SIG-M5 treated with dmso at 0.1 percent for 504 hours (cell line): ENCODE measurements around the gene TRIM24.
"Not testable (repeated sequence)": the region's sequence is repeated elsewhere in the genome, so short reads cannot be mapped to it uniquely, and the experiment has no call there.

Experiments
- DNase-seq: peaks from one replicate; lab custom pipeline; 2025; ENCODE audit not compliant: unreplicated experiment; lab: John Stamatoyannopoulos, UW

Gene TRIM24

DNA sequence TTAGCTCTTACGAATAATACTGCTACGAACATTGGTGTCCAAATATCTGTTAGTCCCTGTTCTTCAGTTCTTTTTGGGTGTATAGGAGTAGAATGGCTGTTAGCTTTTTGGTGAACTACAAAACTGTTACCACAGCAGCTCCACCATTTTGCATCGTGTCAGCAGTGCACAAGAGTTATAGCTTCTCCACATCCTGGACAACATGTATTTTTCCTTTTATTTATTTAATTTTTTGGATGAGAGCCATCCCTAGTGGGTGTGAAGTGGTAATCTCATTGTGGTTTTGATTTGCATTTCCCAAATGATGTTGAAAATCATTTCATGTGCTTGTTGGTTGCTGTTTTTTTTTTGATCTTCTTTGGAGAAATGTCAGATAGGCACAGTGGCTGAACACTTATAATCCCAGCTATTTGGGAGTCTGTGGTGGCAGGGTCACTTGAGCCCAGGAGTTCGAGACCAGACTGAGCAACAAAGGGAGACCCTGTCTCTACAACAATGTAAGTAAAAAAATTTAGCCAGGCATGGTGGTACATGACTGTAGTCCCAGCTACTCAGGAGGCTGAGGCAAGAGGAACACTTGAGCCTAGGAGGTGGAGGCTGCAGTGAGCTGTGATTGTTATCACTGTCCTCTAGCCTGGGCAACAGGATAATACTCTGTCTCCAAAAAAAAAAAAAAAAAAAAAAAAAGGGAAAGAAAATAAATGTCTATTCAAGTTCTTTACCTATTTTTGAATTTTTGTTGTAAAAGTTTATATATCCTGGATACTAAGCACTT, 31.7 kb downstream of the TRIM24 start:
- DNase-seq, result no peak

DNA sequence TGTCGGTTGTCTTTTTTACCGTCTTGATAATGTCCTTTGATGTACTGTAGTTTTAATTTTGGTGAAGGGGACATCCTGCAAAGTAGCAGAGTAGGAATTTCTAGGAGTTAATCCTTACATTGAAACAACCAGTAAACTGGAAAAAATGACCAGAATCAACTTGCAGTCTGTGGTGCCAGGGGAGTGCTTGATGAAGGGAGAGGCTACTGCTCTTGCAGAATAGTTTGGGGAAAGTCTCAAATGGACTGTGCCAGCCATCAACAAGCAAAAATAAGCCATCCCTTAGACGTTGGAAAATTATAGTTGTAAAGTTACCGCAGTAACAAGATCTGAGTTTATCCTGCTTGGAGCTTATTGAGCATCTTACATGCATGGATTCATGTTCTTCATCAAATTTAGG, 32.4 kb downstream of the TRIM24 start:
- no peak for DNase-seq

DNA sequence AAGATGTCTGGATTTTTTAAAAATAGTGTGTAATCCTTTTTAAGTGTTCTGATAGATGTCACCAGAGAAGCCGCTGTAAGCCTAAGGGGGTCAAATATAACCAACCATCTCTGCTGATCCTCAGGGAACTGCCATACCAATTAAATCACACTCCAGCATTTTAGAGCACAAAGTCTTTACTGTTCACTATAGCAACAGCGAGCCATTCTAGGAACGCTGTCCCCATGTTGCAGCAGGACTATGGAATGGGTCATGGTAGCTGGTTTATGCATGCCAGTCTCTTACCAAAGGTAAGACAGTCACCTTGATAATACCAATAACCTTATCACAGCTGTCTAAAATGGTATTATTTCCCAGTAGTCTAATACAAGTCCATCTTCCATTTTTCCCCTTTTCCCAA, 33.5 kb downstream of the TRIM24 start:
- DNase-seq, result no peak

DNA sequence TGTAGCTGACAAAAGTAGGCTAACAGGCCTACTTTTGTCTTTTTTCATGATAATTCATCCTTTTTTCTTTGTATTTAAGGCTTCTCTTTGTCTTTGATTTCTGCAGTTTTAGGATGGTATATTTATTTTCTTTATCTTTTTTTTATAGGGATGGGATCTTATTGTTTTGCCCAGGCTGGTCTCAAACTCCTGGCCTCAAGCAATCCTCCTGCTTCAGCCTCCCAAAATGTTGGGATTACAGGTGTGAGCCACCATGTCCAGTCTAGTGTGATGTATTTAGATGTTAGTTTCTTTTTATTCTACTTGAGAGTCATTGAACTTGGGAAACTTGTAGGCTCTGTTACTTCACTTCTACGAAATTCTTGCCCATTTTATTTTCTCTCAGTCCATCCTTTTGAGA, 35.4 kb downstream of the TRIM24 start:
- no peak for DNase-seq

DNA sequence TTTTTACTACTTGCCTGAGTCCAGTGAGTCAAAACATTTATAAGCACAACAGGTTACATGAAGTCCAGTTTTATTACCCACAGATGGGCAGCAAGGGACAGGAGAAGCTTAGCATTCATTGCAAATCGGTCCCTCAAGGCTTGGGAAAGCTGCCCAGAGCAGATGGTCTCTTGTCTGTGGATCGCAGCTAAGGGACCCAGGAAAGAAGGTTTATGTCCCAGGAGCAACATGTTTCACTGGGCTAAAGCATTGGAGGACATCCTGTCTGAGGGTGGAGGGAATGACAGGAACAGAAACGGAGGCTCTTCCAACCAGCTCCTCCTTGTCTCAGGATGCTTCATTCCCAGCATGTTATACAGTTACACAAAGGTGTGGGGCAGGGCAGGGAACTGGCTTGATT, 39.3 kb downstream of the TRIM24 start:
- DNase-seq, result no peak

DNA sequence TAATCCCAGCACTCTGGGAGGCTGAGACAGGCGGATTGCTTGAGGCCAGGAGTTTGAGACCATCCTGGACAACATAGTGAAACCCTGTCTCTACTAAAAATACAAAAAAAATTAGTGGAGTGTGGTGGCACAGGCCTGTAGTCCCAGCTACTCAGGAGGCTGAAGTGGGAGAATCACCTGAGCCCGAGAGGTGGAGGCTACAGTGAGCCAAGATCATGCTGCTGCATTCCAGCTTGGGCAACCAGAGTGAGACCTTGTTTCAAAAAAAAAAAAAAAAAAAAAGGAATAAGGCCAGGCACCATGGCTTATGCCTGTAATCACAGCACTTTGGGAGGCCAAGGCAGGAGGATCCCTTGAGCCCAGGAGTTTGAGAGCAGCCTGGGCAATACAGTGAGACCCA, 40.2 kb downstream of the TRIM24 start:
- not testable (repeated sequence) for DNase-seq

DNA sequence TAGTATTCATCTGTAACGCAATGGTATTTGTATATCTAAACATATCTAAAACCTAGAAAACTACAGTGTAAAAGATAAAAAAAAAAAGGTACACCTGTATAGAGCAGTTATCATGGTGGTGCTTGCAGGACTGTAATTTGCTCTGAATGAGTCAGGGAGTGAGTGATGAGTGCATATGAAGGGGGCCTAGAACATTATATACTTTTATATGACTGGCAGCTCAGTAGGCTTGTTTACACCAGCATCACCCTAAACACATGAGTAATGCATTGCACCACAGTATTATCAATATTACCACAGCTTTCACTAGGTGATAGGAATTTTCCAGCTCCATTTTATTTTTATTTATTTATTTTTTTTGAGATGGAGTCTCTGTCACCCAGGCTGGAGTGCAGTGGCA, 40.8 kb downstream of the TRIM24 start:
- DNase-seq, result no peak

DNA sequence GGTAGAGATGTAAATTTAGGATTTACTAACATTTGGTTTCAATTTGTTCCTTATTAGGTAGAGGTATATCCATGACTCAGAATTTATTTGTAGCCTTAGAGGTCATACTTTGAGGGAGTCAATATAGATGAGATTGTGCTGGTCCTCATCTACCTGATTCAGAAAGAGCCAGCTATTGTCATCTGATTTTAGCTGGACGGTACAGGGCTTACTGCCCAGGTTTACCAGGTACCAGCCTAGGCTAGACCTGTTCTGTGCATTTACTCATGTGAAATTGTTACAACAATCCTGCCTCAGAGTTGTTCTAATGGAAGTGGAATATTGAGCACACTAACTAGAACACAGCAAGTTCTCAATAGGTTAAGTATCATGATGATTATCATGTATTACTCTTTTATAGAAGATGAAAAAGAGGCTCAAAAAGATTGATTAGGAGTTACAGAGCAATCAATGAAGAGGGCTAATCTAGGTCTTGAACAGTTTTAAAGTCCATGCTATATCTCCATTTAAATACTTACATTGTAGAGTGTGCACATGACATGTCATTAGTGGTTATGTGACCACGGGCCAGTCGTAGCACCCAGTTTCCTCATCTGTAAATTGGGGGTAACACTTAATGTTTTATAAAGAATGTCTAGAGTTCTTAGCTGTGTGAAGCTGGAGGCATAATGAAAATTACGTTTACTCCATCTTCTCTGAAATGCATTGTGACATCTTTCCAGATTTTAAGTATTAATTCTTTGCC, 42.1 kb downstream of the TRIM24 start:
- DNase-seq, result no peak

DNA sequence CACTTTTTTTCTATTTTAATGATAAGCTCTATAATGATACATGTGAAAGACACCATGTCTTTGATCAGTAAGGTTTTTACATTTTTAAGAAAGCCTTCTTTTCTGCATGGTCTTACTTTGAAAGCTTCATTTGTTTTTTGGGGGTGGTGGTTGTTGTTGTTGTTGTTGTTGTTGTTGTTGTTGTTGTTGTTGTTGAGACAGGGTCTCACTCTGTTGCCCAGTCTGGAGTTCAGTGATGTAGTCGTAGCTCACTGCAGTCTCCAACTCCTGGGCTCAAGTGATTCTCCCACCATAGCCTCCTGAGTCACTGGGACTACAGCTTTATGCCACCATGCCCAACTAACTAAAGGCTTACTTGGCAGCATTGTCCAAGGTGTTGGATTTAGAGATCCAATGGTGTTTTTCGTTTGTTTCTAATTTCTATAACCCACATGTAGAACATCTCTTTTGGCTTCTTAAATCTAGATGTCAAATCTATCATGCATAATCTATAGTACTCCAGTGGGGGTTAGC, 45.4 kb downstream of the TRIM24 start:
- no peak for DNase-seq

DNA sequence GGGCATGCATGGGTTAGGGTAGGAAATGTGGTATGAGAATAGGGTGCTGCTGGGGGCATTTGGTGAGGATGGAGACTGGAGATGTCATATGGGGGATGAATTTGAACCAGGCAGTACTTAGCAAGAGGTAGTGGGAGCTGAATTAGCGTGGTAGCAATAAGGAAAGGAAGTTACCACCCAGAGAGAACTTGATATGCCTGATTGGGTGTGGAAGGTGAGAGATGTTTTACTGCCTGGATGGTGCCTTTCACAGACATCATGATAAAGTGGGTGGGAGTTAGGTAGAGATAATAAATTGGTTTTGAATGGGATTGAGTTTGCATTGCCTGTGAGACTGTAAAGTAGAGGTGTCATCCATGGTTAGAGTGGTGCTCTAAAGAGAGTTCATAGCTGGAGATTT, 46.7 kb downstream of the TRIM24 start:
- DNase-seq, result no peak

DNA sequence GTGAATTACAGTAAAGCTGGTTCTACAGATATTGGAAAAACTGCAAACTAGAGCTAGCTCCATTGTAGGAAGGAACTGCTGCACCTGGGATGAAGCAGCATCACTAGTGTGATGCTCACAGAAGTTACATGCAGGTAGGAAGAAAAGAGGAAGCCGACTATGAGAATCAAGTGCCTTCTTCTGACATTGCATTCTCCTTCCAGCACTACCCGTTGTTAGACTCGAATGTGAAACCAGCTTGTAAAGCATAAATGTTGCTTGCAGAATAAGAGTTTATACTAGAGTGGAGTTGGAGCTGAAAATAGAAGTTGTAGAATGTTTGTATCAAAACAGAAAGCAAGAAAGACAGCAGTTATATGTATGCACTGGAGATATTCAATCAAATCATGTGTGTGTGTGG, 49.9 kb downstream of the TRIM24 start:
- DNase-seq, result no peak

DNA sequence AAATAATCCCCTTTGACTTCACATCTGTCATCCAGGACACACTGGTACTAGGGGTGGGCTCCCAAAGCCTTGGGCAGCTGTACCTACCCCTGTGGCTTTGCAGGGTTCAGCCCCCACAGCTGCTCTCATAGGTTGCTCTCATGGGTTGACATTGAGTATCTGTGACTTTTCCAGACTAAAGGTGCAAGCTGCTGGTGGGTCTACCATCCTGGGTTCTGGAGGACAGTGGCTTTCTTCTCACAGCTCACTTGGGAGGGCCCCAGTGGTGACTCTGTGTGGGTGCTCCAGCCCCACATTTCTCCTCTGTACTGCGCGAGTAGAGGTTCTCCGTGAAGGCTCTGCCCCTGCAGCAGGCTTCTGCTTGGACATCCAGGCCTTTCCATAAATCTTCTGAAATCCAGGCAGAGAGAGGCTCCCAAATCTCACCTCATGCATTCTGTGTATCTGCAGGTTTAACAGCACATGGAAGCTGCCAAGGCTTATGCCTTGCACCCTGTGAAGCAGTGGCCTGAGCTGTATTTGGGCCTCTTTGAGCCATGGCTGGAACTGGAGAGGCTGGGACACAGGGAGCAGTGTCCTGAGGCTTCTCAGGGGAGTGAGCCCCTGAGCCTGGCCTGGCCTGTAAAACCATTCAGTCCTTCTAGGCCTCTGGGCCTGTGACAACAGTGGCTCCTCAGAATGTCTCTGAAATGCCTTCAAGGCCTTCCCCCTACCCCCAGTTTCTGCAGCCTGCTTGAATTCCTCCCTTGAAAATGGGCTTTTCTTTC, 52.2 kb downstream of the TRIM24 start:
- no peak for DNase-seq

DNA sequence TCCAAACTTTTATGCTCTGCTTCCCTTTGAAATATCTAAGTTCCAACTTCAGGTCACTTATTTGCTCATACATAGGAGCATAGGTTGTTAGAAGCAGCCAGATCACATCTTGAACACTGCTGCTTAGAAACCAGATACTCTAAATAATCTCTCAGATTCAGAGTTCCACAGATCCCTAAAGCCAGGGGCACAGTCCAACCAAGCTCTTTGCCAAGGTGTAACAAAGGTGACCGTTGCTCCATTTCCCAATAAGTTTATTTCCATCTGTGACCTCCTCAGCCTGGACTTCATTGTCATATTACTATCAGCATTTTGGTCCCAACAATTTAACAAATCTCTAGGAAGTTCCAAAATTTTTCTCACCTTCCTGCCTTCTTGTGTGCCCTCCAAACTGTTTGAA, 52.8 kb downstream of the TRIM24 start:
- no peak for DNase-seq

DNA sequence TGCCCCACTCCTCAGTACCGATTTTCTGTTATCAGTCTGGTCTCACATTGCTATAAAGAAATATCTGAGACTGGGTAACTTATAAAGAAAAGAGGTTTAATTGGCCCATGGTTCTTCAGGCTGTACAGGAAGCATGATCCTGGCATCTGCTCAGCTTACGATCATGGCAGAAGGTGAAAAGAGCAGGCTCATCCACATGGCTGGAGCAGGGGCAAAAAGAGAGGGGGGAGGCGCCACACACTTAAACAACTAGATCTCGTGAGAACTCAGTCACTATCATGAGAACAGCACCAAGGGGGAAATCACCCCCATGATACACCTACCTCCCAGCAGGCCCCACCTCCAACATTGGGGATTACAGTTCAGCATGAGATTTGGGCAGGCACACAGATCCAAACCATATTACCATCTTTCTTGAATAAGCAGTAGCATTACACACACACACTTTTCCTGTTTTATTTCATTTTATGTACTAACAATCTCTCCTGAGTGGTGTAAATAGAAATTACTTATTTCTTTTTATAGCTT, 53.3 kb downstream of the TRIM24 start:
- DNase-seq, result no peak

DNA sequence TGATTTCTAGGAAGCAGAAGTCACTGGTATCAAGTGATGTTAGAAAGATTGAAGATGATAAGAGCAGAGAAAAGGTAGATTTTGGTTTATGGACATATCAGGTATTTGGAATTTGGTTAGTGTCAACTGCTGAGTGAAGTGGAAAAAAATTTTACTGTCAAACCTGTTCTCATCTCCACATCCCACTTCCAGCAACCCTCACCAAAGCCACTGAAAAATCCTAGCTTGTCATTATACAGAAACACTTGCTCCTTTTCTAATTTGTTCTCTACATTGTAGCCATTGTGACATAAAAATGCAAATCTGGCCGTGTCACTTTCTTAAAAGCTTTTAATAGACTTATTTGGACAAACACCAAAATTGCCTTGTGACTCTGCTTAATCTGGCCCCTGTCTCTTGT, 54.0 kb downstream of the TRIM24 start:
- no peak for DNase-seq

DNA sequence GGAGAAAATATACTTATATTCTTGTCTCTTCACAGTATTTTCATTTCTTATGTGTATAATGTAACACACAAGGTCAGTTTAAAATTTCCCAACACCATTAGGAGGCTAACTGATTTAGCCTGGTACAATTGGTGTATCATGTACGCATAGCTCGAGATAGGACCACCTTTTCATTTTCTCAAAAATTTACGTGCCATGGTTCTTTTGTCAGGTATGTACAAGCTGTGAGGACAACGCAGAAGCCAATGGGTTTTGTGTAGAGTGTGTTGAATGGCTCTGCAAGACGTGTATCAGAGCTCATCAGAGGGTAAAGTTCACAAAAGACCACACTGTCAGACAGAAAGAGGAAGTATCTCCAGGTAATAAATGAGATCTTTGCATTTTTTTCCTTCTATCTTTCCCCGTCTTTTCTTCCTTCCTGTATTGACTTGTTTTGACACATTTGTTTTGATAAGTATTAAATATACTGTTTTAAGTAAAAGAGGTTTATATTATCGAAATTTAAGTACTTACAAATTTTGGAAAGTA, 55.0 kb downstream of the TRIM24 start:
- DNase-seq, result peak; percentile 15

DNA sequence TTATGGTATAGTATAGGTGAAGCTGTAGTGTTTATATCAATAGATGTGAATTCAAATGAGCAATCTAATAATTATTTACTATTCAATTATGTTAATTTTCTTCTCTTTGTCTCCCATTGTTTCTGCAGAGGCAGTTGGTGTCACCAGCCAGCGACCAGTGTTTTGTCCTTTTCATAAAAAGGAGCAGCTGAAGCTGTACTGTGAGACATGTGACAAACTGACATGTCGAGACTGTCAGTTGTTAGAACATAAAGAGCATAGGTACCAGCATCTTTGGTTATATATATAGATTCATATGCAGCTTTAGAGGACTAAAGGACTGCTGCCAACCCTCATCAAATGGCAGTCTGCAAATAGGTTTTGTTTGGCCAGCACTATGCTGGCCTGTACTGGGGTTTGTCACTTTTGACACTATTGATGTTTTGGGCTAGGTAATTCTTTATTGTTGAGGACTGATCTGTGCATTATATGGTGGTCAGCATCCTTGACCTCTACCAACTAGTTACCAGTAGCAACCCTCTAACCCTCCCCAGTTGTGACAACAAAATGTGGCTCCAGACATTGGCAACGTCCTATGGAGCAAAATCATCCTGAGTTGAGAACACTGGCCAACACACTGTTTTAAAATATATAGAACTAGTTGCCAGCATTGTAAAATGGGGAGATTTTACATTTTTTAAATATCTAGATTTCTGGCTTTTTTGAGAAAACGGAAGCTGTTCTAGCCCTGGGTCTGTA, 59.2 kb downstream of the TRIM24 start:
- no peak for DNase-seq

DNA sequence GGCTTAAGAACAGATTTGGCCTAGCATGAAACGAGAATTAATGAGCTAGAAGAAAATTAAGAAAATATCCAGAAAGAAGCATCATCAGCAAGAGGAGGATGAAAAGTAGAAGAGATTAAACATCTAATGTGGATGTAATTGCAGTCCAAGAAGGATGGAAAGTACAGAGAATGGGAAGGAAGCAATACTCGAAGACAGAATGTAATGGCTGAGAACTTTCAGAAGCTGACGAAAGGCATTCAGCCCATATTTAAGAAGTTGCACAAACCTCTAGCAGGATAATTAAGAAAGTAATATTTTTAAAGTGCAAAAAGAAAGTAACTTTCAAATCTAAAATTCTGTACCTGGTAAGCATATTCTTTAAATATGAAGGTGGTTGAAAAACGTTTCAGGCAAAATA, 60.7 kb downstream of the TRIM24 start:
- no peak for DNase-seq

DNA sequence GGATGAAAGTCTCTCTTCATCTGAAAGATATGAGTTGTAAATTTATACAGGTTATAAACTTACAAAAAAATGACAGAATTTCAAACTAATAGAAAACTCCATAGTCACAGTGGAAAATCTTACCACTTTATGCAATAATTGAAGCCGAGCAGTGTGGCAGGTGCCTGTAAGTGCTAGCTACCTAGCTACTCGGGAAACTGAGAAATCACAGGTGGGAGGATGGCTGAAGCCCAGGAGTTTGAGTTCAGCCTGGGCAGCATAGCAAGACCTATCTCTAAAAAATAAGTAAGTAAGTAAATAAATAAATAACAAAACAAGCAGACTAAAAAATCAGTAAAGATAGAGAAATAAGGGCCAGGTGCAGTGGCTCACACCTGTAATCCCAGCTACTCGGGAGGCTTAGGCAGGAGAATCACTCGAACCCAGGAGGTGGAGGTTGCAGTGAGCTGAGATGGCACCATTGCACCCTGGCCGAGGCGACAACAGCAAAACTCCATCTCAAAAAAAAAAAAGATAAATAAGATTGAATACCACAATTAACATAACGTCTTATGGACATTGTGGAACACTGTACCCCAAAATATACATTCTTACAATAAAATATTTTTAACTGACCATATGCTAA, 61.9 kb downstream of the TRIM24 start:
- no peak for DNase-seq

DNA sequence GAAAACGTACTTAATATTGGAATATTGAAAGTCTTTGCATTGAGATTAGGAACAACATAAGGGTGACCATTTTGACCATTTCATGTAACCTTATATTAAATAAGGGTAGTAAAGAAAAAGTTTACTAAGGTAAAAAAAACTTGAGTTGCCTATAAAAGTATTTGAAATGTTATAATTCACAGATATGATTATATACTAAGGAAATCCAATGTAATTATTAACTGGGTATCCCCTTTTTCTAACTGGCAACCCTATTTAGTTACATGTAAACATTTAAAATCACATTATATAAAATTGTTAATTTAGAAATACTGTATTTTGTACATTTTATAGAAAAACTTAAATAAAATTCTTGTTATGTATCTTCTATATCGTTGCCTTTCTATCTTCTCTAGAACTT, 64.2 kb downstream of the TRIM24 start:
- no peak for DNase-seq
